ENCODE results near the gene MARK3.
"Not testable (repeated sequence)": the region's sequence is repeated elsewhere in the genome, so short reads cannot be mapped to it uniquely, and the experiment has no call there.

MARK3 gene

GRCh38 chr14:103524002-103524935 lies 139.1 kb downstream of the MARK3 start:
- no peak overlapping the region for H3K4me3 ChIP-seq (ENCODE audit: low read depth, low read length)
- no peak for DNase-seq (ENCODE audit: low read depth)
- no peak for TF ChIP-seq CTCF (IDR thresholded peaks at IDR 0.05; ENCODE audit: insufficient read depth, low read depth, low read length, missing control alignments)

DNA sequence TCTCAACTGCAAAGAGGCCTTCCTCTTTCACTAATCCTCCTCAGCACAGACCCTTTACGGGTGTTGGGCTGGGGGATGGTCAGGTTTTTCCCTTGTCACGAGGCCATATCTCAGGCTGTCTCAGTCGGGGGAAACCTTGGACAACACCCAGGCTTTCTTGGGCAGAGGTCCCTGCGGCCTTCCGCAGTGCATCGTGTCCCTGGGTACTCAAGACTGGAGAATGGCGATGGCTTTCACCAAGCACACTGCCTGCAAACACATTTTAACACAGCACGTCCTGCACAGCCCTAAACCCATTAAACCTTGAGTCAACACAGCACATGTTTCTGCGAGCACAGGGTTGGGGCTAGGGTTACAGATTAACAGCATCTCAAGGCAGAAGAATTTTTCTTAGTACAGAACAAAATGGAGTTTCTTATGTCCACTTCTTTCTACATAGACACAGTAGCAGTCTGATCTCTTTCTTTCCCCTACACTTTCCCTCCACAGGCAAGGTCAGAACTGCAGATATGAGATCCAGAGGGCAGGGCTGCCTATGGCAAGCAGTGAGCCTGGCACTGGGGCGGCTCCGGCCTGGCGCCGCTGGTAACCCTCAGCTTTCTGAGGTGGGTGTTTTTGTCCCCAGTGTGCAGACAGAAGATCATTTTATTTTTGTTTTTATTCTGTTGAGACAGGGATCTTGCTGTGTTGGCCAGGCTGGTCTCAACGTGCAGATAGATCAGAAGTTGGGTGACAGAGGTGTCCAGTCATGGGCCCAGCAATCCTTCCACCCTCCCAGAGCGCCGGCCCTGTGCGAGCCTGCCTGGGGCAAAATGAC lies 140.4 kb downstream of the MARK3 start:
- H3K4me3 ChIP-seq (ENCODE audit: low read depth, low read length); DNase-seq (ENCODE audit: low read depth): not testable (repeated sequence)

DNA sequence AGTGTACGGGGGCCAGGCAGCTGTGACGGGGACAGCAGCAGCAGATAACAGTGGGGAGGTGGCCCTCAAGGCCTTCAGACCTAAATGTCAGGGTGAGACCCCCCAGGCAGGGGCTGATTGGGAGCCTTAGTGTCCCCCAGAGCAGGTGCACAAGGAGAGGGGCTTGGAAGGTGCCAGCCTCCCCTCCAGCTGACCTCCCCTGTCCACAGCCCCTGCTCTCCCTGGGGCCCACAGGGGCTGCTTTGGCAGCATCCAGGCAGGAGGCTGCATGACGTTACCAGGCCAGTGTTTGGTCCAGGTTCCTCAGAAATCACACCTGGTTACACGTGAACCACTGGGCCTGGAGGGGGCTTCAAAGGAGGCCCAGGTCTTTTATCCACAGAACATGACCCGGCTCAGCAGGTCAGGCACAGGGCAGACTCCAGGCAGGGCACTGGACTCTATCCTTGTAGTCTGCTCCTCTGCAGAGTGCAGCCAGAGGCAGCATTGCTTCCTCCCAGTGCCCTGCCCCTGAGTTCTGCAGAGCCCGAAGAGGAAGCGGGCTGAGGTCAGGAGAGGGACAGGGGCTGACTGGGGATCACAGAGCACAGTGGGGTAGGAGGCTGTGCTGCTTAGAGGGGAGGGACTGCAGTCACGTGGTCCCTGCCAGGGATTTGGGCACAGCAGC lies 141.2 kb downstream of the MARK3 start:
- DNase-seq (ENCODE audit: low read depth) = no peak
- TF ChIP-seq CTCF (IDR thresholded peaks at IDR 0.05; ENCODE audit: insufficient read depth, low read depth, low read length, missing control alignments) = no peak
- no peak overlapping the region for H3K4me3 ChIP-seq (ENCODE audit: low read depth, low read length)

DNA sequence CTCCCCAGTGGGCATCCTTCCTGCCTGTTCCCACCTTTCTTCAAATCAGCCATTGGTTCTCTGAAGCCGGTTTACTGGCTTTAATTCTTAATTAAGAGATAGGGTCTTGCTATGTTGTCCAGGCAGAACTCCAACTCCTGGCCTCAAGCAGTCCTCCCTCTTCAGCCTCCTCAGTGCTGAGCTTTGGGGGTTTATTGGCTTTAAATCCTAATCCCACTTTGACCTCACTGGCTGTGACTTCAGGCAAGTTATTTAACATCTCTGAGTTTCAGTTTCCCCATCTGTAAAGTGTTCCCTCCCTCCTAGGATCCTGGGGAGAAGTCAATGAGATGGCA lies 141.7 kb downstream of the MARK3 start:
- TF ChIP-seq CTCF (IDR thresholded peaks at IDR 0.05; ENCODE audit: insufficient read depth, low read depth, low read length, missing control alignments) = no peak
- no peak for DNase-seq (ENCODE audit: low read depth)
- no peak overlapping the region for H3K4me3 ChIP-seq (ENCODE audit: low read depth, low read length)

DNA sequence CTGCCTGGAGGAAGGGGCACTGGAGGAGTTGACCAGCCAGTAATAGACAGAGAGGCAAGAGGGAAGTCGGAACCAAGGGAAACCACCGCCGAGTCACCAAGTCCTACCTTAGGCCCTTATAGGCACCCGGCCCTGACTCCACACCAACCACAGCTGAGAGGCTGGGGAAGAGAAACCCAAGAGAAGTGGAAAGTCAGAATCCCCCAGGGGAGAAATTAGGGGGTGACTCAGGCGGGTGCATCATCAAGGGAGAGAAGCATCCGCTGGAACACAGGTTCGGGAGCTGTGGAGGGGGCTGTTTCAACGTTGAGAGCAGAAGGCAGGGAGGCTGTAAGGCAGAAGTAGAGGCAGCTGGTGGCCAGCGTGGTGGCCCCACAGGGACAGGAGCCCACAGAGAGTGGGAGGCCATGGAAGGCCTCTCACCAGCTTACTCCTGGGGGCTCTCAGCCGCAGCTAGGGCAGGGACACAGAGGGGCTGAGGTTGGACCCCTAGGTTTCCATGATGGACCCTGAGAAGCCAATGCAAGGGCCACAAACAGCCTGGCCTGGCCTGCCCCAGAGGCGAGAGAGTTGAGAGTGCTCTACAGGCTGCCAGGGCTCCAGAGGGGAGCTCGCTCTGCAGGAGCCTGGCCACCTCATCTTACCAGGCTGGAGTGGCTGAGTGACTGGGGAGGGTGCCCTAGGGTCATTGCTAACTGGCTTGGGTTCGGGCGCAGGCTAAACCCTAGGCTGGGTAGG lies 142.4 kb downstream of the MARK3 start:
- TF ChIP-seq CTCF (IDR thresholded peaks at IDR 0.05; ENCODE audit: insufficient read depth, low read depth, low read length, missing control alignments) = no peak
- H3K4me3 ChIP-seq (ENCODE audit: low read depth, low read length) = peak overlapping the region; percentile 67
- peak; percentile 81 for DNase-seq (ENCODE audit: low read depth)

DNA sequence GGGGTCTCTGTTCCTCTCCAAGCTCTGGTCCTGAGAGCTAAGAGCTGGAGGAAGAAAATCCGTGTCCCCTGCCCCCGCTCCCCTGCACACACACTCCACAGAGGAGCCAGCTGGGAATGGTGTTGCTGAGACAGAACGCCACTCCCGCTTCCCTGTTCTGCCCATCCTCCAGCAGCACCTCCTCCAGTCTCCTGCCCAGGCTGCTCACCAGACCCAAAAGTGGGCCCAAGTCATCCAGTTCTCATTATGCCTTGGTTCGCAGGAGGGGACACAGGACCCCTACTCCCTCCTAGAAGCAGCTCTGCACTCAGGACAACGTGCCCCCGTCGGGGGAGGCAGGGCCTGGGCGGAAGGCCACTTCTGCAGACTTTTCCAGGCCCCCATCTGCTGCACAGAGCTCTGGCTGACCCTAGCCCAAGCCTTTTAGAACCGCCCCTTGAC lies 143.0 kb downstream of the MARK3 start:
- peak overlapping the region; percentile 67 for H3K4me3 ChIP-seq (ENCODE audit: low read depth, low read length)
- no peak for TF ChIP-seq CTCF (IDR thresholded peaks at IDR 0.05; ENCODE audit: insufficient read depth, low read depth, low read length, missing control alignments)
- DNase-seq (ENCODE audit: low read depth) = no peak
